ENCODE measurements around the gene LIN37. TPM values are rescaled to one million over a fixed set of nuclear protein-coding genes. Genes with fewer than 3 reads are reported as not detected.

The LIN37 gene
- total RNA-seq, 1 experiment from 2014 or later, result 5.9 TPM

GRCh38 chr19:35744430-35745327, 3.7 kb upstream of the LIN37 start:
- H3T11ph ChIP-seq (ENCODE audit: low read length), result no peak overlapping the region
- peaks cover 3% of the 10 kb centered on the region for H3K79me1 ChIP-seq (ENCODE audit: insufficient read depth, low read depth, low read length, poor library complexity, severe bottlenecking)
- H3K4me2 ChIP-seq (ENCODE audit: insufficient read depth, insufficient read length, low read length), result peak overlapping the region; percentile 84
- no peak overlapping the region for H2BK12ac ChIP-seq (ENCODE audit: insufficient read length, low read depth, low read length)
- H3K79me2 ChIP-seq (ENCODE audit: insufficient read depth, low read length), result no peaks in the 10 kb centered on the region
- H2BK15ac ChIP-seq (ENCODE audit: low read depth, low read length), result no peak overlapping the region
- Mint-ChIP-seq H3K4me1 (peaks cover 22 to 39% of the 10 kb centered on the region in 2 experiments), H3K27ac (peak overlapping the region; percentile 100), H3K36me3 (ENCODE audit: insufficient read depth in 1 of 3, low read depth in 3 of 3) (peaks cover 3 to 17% (median 5%) of the 10 kb centered on the region in 3 experiments; a peak in 4 of 7 replicates), H3K4me3 (peak overlapping the region; percentile 96), H3K27me3 (ENCODE audit: low read depth) (no peaks in the 10 kb centered on the region), H3K9me3 (no peaks in the 10 kb centered on the region)
- no peak overlapping the region for H3K4ac ChIP-seq (ENCODE audit: low read depth, low read length)
- H2BK5ac ChIP-seq (ENCODE audit: insufficient read length, low read length), result no peak overlapping the region
- H3K56ac ChIP-seq (ENCODE audit: insufficient read length, low read depth, low read length), result no peak overlapping the region
- peak overlapping the region; percentile 71 for H2AFZ ChIP-seq (ENCODE audit: low read length)
- no peaks in the 10 kb centered on the region for H3K27me3 ChIP-seq (ENCODE audit: insufficient read depth, low read length)
- no peak overlapping the region for H4K91ac ChIP-seq (ENCODE audit: insufficient read length, low read depth, low read length)
- no peaks in the 10 kb centered on the region for H4K20me1 ChIP-seq (ENCODE audit: control insufficient read depth, insufficient read depth, insufficient read length)
- no peak overlapping the region for H2AK5ac ChIP-seq (ENCODE audit: insufficient read length, low read length)
- H3K14ac ChIP-seq (ENCODE audit: insufficient read depth, low read length), result peak overlapping the region; percentile 79
- H3K4me1 ChIP-seq (ENCODE audit: insufficient read depth, low read length), result peaks cover 4% of the 10 kb centered on the region; the same call in 1 of the 2 replicates
- no peak overlapping the region for H4K8ac ChIP-seq (replicated peaks; ENCODE audit: insufficient read length, low read depth, low read length)
- no peak overlapping the region for H2BK120ac ChIP-seq (ENCODE audit: low read depth, low read length, poor library complexity, severe bottlenecking)
- no peak overlapping the region for H4K5ac ChIP-seq (ENCODE audit: insufficient read length, low read depth, low read length)
- H3K27ac ChIP-seq (ENCODE audit: insufficient read length, low read depth, low read length), result no peak overlapping the region
- DNase-seq, result peak; percentile 96
- H3K23ac ChIP-seq (ENCODE audit: insufficient read length, low read depth, low read length), result no peak overlapping the region
- H3K23me2 ChIP-seq (ENCODE audit: insufficient read length, low read depth, low read length, poor library complexity, severe bottlenecking), result peaks cover 21% of the 10 kb centered on the region
- TF ChIP-seq CTCF (conservative IDR thresholded peaks at IDR 0.05), result peak; percentile 56; the same call in 2 of the 3 replicates
- peak overlapping the region; percentile 69 for H3K9ac ChIP-seq (ENCODE audit: extremely low read depth, insufficient read length, low read length)
- peak overlapping the region; percentile 61 for H3K18ac ChIP-seq (ENCODE audit: insufficient read length, low read depth, low read length)
- H3K9me3 ChIP-seq (ENCODE audit: control insufficient read depth, low read depth, low read length), result no peaks in the 10 kb centered on the region
- H2BK20ac ChIP-seq (ENCODE audit: low read depth, low read length, poor library complexity, severe bottlenecking), result no peak overlapping the region
- no CpG with 5 or more reads among the region's 41 CpGs for WGBS (ENCODE audit: extremely low coverage, insufficient read length, low lambda C conversion rate)

Data from H9 (cell line).